ENCODE results near the gene PRDX2.

Gene PRDX2

DNA sequence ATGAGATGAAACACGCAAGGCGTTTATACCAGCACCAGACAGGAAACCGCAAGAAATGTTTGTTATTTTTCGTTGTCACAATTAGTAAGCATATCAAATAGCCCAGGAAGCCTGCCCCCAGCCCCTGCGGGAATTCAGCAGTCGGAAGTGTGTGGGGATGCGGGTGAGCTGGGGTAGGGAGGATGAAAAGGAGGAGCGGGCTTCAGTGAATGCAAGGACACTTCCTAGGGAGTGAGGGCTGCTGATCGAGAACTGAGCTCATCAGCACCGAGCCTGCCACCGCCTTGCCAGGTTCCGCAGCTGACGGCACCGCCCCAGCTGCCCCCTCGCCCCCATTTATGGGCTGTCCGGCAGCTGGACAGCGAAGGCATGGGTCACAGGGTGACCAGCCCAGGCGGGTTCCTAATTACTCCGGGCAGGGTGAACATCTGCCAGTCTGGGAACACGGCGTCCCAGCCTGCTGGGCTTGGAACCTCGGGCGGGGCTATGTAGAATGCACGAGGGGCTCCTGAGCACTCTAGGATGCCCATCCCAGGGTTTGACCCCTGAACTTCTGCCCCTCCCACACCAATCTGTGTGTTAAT lies 51.6 kb downstream of the PRDX2 start:
- DNase-seq: no peak

DNA sequence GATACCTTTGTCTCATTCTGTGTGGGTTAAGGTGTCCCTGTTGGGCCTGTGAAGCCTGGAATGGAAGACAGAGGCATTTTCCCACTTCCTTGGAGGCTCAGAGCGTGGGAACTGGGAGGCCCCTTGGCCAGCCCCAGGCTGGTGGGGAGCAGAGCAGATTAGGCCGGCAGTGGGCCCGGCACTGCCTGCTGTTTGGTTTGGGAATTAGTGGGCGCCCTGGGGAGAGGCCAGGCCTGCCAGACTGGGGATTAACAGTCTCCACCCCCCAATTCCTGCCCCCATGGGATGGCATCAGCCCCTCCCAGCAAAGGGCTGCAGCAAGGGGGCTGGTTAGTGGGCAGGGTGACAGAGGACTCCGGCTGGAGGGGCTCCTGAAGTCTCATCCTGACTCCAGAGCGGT lies 53.1 kb downstream of the PRDX2 start:
- no peak for DNase-seq

All from NCI-H2227 treated with DMSO at 0.1 percent for 48 hours (cell line).